Lower leg skin (tissue), 3 donors: ENCODE results near the gene DKK3.

Experiments
- CTCF ChIP-seq, 3 donors: fragments of 450-650 bp; IDR thresholded peaks; one replicate each; pipeline ENCODE4 v1.5.1; 2016; ENCODE audit warnings: antibody characterized with exemption in 3 of 3, mild to moderate bottlenecking in 3 of 3, moderate library complexity in 2 of 3
- POLR2A ChIP-seq, 2 donors: fragments of 450-650 bp; IDR thresholded peaks; one replicate each; pipeline ENCODE4 v1.6.1; 2016 to 2017; ENCODE audit warnings: antibody characterized with exemption in 2 of 2, mild to moderate bottlenecking in 1 of 2, moderate library complexity in 1 of 2

GRCh38 chr11:12023015-12023414 is 14.6 kb upstream of the DKK3 start:
- TF ChIP-seq CTCF (IDR thresholded peaks at IDR 0.05) (no peak), POLR2A (IDR thresholded peaks at IDR 0.05) (no peak)
